HG03064 (cell line): Measurements from ENCODE around the gene AFAP1L2.

Source experiments
- ATAC-seq: cut with Tn5 transposase; IDR thresholded peaks from one replicate; pipeline ENCODE4 v1.9.1; 2021; ENCODE audit warnings: low read depth; ENCODE audit not compliant: unreplicated experiment

AFAP1L2 gene

DNA sequence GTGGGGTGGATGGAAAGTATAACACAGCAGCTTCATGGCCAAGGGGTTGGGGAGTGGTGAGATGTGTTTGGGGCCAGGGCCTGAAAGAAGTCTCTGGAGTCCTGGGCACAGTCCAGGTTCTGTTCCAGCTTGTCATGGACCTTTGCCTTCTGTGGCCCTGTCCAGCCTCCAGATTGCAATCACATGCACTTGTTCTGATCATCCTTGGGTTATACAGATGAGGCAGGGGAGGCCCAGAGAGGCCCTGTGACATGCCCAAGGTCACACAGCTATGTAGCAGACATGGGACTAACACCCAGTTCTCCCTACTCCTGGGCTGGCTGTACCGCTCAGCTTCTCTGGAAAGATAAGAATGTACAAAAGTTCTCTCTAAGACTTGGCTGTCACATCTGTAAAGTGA, 153.6 kb downstream of the AFAP1L2 start:
- ATAC-seq, result no peak

DNA sequence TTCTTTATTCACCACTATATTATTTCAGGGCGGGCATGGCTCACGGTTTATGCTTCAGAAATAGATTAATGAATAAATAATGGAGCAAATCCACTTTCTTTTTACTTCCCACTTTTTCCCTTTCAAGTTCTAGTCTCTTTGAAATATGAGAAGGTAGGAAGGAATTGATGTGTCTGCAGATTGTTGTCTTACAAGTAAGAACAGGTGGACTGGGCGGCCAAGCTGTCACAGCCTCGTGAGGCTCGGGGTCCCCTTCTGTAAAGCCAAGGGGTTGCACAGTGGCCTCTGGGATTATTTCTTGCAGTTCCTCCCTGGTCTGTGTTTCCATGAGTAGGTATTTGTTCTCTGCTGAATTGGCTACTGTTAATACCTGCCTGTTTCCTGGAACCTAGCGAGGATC, 154.1 kb downstream of the AFAP1L2 start:
- ATAC-seq, result no peak

DNA sequence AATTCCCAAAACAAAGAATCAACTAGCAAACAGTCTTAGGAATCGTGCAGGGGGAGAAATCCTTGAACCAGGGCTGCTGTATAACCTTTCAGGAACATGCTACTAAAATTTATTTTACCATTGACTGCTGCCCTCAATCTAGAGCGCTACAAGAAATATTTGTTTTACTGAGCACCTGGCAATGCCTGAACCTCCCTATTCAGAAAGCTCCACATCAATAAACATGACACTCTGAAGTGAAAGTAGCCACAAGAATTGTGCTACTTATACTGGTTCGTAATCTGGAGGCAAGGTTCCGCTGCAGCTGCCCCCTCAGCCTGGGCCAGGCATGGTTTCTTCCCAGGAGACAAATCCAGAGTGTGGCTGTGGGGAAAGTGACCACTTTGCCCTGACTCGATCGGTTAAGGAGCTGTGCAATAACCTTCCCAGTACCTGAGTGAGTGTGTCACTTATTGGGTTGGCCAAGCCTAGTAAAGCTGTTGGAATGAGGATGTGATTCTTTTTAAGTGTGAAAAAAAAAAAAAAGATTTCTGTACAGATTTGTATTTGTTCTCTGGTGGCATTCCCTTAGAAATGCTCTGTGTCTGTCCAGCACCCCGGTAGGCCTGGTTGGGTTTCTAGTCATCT, 157.5 kb downstream of the AFAP1L2 start:
- ATAC-seq, result no peak

DNA sequence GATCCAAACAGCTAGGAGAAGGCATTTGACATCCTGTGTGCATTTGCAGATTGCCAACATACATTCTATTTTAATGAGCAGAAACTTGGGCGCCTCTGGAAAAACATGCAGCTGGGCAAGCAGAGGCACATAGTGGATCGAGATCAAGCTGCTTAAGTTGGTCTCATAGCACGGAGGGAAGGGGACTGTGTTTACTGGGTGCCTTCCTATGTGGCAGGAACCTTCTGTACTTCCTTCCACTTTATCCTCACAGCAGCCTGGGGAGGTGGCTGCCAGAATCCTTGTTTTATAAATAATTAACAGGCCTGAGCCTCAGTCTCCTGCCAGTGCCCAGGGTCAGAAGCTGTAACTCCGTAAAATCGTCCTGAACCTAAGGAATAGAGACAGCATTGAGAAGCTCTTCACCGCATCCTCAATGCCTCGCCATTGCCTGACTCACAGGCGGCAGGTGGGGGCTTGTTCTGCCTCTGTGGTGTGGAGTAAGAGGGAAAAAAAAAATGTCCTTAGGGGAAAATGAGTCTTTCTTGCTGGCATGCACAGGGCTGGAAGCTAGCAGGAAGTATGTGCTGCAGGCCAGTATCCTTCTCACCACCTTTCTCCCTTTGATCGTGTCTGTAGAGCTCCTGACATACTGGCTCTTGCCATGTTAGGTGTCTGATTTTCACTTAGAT, 159.0 kb downstream of the AFAP1L2 start:
- ATAC-seq, result no peak
